ENCODE measurements around the gene NRG2.

NRG2 gene

DNA sequence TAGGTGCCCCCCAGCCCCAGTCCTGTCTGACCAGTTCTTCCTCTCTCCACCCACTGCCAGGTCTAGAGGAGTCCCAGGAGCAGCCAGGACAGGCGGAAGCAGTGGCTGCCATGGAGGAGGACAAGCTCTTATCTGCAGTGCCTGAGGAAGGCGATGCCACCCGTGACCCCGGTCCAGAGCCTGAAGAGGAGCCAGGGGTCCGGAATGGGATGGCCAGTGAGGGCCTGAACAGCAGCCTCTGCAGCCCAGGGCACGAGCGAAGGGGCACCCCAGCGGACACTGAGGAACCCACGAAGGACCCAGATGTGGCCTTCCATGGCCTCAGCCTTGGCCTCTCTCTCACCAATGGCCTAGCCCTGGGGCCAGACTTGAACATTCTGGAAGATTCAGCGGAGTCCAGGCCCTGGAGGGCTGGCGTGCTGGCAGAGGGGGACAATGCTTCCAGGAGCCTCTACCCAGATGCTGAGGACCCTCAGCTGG lies 233.7 kb downstream of the NRG2 start:
- no peak for DNase-seq (ENCODE audit: low read depth)
- TF ChIP-seq, protein P1, sequence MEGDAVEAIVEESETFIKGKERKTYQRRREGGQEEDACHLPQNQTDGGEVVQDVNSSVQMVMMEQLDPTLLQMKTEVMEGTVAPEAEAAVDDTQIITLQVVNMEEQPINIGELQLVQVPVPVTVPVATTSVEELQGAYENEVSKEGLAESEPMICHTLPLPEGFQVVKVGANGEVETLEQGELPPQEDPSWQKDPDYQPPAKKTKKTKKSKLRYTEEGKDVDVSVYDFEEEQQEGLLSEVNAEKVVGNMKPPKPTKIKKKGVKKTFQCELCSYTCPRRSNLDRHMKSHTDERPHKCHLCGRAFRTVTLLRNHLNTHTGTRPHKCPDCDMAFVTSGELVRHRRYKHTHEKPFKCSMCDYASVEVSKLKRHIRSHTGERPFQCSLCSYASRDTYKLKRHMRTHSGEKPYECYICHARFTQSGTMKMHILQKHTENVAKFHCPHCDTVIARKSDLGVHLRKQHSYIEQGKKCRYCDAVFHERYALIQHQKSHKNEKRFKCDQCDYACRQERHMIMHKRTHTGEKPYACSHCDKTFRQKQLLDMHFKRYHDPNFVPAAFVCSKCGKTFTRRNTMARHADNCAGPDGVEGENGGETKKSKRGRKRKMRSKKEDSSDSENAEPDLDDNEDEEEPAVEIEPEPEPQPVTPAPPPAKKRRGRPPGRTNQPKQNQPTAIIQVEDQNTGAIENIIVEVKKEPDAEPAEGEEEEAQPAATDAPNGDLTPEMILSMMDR (conservative IDR thresholded peaks at IDR 0.05; ENCODE audit: control insufficient read depth, insufficient read depth, low read depth, low read length): no peak
- no peak overlapping the region for H3K4me3 ChIP-seq (ENCODE audit: control insufficient read depth, low read depth, low read length)

DNA sequence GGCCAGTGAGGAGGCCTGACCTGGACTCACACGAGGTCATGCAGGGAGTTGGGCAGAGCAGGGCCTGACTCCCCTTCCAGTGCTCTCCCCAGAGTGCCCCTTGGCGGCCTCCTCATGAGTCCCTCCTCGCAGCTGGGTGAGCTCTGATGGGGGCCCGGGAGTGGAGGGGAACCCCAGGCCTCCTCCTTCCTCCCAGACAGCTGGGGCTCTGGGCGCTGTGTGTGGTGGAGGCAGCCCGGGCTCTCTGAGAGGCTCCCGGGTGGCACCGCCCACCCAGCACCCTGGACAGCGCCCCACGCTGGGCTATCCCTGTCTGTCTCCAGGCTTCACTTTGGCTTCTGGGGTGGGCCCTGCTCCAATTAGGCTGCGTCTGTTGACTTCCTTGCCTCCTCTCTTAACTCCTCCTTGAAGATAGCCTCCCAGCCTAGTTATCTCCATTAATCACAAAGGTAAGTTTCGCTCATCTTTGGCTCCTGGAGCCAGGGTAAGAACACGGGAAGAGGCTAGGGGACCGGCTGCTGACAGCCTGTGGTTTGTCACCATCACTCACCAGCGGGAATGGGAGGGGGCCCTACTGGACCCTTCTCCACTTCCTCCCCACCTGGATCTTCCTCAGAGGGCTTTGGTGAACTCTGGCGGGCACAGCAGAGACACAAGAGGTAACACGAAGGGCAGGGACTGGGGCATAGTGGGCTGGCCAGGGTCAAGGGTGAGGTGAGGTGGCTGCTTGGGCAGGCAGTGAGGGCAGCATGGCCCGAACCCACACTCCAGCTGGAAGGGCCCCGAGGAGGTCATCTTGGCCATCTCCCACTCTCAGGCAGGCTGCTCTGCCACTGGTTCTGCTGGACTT lies 234.4 kb downstream of the NRG2 start:
- DNase-seq (ENCODE audit: low read depth): peak; percentile 16
- TF ChIP-seq, protein P1 (conservative IDR thresholded peaks at IDR 0.05; ENCODE audit: control insufficient read depth, insufficient read depth, low read depth, low read length): no peak
- H3K4me3 ChIP-seq (ENCODE audit: control insufficient read depth, low read depth, low read length): no peak overlapping the region

DNA sequence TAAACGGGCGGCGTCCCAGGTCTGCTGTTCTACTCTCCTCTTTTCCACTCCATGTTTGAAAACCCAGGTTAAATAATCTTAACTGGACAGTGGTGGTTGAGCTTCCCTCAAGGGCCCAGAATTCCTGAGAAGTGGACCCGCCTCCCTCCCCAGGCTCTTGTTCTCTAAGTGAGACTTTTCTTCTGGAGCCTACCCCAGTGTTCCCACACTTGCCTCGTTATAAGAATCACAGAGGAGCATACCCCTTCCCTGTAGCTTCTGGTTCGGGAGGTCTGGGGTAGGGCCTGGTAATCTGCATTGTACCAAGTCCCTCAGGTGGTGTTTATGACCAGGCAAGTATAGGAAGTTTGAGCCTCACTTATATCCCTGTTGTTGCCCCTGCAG lies 235.5 kb downstream of the NRG2 start:
- TF ChIP-seq, protein P1 (conservative IDR thresholded peaks at IDR 0.05; ENCODE audit: control insufficient read depth, insufficient read depth, low read depth, low read length): no peak
- no peak overlapping the region for H3K4me3 ChIP-seq (ENCODE audit: control insufficient read depth, low read depth, low read length)
- no peak for DNase-seq (ENCODE audit: low read depth)

DNA sequence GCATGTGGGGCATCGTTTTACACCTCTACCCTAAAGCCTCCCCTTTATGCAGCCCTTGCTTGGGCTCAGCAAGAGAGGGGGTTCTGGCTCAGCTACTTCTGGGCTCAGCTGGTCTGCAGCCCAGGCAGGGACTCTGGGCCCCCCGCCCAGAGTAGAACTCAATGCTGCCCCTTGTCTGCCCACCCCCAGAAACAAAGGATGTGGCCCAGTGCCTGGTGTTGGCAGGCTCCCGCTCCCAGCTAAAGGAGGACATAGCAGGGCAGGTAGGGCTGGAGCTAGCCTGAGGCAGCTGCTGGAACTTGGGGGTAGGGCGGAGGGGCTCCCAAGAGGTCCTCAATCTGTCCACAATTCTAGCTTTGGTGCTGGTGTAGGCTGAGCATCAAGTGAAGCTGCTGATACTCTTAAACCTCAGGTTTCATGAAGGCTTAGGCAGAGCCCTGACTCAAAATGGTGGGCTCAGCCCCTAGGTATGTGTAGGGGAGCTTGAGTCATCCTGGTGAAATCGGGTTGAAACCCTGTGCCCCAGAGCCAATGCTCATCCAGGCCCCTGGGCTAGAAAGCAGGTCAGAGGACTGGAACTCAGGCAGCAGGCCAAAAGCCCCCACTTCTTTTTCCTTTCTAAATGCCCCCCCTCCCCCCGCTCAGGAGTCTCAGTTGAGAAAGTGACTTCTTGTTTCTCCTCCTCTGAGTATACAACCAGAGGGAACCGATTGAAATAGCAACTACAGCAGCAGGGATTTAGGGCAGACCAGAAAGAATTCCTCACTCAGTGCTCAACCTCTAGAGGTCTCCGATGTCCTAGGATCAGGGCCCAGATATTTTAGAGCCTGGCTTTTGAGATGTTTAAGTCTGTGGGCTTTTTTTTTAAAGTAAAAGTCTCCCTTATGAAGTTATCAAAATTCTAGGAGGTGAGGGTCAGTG lies 236.1 kb downstream of the NRG2 start:
- TF ChIP-seq, protein P1 (conservative IDR thresholded peaks at IDR 0.05; ENCODE audit: control insufficient read depth, insufficient read depth, low read depth, low read length): no peak
- no peak for DNase-seq (ENCODE audit: low read depth)
- no peak overlapping the region for H3K4me3 ChIP-seq (ENCODE audit: control insufficient read depth, low read depth, low read length)

DNA sequence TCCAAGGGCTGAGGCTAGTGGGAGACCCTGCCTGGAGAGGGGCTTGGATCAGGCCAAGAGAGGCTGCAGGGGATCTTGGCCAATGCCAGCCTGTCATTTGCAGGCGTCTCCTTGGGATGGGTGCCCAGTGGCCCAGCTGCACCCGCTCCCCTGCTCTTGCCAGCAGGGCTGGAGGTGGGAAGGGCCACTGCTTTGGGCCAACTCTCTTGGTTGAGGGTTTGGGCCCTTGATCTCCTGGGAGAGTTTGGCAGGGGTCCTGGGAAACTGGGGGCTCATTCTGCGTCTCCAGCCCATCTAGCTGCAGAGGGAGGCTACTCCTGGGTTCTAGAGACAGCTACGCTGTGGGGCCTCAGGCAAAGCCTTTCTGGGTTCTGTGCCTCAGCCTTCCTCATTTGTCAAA lies 237.0 kb downstream of the NRG2 start:
- no peak for DNase-seq (ENCODE audit: low read depth)
- no peak overlapping the region for H3K4me3 ChIP-seq (ENCODE audit: control insufficient read depth, low read depth, low read length)
- TF ChIP-seq, protein P1 (conservative IDR thresholded peaks at IDR 0.05; ENCODE audit: control insufficient read depth, insufficient read depth, low read depth, low read length): no peak

DNA sequence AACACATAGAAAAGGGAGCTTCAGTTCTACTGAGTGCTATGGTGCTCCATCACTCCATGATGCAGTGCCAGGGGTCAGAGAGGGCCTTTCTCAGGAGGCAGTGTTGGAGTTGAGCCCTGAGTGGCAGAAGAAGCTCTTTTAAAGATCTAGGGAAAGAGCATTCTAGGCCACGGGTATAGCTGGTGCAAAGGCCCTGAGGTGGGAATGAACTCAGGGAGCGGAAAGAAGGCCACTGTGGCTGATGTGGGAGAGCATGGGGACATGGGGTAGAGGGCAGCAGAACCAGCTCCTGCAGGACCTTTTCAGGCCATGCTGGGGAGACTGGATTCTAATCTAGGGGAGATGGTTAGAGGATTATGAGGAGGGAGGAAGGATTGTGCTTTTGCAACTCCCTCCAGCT lies 237.6 kb downstream of the NRG2 start:
- H3K4me3 ChIP-seq (ENCODE audit: control insufficient read depth, low read depth, low read length): no peak overlapping the region
- TF ChIP-seq, protein P1 (conservative IDR thresholded peaks at IDR 0.05; ENCODE audit: control insufficient read depth, insufficient read depth, low read depth, low read length): no peak
- DNase-seq (ENCODE audit: low read depth): no peak

All from fibroblast of mammary gland (primary cell).